Epithelial cell of proximal tubule (primary cell): ENCODE measurements around the gene HHLA2. TPM values are rescaled to one million over a fixed set of nuclear protein-coding genes. Genes with fewer than 3 reads are reported as not detected.

Source experiments
- DNase-seq: peaks from one replicate; pipeline ENCODE4 v3.0.0-alpha.2; 2011; ENCODE audit warnings: low read depth
- H3K4me3 ChIP-seq: 2 replicates; pipeline ENCODE4 v1.5.1; 2011; ENCODE audit warnings: low read depth, mild to moderate bottlenecking, low read length
- total RNA-seq: library from RNA; depleted of rRNA; stranded (reverse); fragments of >200 nt; gene quantifications from 2 replicates; pipeline ENCODE4 v1.2.3, GENCODE V29; 2015
- TF ChIP-seq, protein P1 (sequence below): conservative IDR thresholded peaks from 2 replicates; pipeline ENCODE4 v1.5.1; 2012; ENCODE audit warnings: low read depth, mild to moderate bottlenecking, low read length

The HHLA2 gene
- total RNA-seq, 1 donor from 2014 or later: 0.23 TPM

DNA sequence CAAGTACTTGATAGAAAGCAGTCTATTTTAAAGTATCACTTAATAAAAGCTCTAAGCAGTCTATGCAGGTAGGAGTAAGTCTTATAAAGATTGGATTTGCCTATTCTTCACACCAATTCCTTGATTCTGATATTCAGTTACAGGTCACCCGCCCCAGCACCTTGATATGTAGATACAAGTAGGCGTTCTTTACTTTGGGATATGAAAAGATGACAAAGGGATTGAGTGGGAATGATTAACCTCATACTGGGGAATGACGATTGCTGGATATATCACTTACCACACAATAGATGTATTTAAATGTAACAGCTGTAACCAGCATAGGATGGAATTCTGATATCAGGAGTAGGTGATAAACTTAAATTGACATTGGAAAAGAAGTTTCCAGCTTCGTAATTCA, 47.1 kb downstream of the HHLA2 start:
- TF ChIP-seq, protein P1, sequence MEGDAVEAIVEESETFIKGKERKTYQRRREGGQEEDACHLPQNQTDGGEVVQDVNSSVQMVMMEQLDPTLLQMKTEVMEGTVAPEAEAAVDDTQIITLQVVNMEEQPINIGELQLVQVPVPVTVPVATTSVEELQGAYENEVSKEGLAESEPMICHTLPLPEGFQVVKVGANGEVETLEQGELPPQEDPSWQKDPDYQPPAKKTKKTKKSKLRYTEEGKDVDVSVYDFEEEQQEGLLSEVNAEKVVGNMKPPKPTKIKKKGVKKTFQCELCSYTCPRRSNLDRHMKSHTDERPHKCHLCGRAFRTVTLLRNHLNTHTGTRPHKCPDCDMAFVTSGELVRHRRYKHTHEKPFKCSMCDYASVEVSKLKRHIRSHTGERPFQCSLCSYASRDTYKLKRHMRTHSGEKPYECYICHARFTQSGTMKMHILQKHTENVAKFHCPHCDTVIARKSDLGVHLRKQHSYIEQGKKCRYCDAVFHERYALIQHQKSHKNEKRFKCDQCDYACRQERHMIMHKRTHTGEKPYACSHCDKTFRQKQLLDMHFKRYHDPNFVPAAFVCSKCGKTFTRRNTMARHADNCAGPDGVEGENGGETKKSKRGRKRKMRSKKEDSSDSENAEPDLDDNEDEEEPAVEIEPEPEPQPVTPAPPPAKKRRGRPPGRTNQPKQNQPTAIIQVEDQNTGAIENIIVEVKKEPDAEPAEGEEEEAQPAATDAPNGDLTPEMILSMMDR: no peak
- no peak for DNase-seq
- H3K4me3 ChIP-seq: no peak overlapping the region

DNA sequence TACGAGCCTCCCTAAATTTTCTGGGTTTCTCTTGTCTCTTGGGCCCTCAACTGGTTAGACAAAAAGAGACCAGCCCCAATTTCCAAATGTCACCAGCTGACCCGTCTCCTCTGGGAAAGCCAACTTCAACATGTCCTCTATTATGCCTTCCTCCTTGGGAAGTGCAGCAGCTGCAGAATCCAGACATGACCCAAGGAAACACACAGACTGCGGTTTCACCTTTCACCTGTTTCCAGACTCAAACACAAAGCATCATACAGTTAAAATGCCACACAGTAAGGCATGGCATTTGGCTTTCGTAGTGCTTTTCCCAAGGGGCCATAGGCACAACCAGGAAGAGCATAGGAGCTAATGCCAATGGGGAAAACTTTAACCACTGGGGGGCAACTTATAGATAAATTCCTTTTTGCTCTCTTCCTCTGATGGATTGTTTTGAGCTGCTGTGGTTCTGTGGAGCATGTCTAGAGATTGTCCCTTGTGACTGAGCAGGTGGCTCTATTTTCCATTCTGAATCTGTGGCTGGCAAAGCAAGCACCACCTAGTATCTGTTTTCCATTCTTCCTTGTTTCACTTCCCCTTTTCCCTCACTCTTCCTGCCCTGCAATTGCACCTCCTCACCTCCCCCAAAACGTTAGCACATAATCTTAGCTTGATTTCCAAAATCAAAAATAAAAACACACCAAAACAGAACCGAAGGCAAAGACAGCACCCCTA, 49.3 kb downstream of the HHLA2 start:
- TF ChIP-seq, protein P1: peak; percentile 6
- no peak for DNase-seq
- H3K4me3 ChIP-seq: no peak overlapping the region

DNA sequence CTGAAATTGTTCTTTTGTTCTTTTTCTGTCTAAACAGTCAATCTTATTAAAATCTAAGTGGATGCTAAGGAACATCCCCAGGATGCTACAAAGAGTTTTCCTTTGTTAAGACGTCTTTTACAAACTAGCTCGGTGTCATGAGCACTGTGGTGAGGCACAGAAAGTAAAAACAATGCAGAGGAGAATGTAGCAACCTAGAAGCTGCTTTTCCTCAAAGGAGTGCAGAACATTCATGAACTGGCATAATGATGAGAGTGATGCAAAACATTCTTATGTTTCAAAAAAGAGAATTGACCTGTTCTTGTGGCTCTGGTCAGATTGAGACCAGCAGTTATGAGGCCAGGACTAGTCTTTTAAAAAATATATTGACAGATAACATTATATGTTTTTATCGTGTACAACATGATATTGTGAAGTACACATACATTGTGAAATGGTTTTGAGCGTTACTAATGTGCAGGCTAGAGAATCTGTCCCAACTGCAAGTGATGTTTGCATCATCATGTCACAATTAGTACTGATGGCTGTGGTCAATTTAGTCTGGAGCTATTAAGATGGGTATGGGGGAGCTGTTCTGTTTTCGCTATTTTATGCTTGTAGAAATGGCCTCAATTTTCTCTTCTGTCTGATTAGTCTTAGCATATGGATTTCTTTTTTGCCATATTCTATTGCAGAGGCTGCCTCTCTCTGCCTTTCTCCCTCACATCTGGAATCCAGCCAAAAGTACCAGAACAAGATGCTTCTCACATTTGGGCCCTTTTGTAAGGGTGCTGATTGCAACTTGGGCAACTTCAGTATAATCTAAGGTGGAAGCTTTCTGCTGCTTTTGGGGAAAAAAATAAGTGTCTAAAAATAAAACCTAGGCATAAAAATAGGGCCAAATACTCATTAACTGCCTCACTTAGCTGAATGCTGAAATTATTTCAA, 50.2 kb downstream of the HHLA2 start:
- no peak for DNase-seq
- TF ChIP-seq, protein P1: no peak
- H3K4me3 ChIP-seq: no peak overlapping the region

DNA sequence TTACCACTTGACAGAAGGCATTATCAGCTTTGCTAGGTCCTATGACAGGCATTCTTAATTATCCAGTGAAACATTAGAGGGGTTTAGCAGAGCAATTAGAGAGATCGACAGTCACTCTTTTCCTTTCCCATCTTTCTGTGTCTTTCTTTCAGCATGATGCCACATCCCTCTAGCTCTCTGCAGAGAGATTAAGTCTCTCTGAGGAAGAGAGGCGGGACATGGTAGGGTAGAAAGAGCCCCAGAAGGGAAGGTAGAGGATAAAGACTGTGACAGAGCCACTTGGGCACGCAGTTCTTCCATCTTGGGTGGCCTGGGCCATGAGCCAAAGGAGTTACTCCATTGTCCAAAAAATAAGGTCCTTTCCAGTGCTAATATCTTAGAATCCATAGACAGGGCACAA, 55.8 kb downstream of the HHLA2 start:
- H3K4me3 ChIP-seq: no peak overlapping the region
- no peak for DNase-seq
- TF ChIP-seq, protein P1: no peak

DNA sequence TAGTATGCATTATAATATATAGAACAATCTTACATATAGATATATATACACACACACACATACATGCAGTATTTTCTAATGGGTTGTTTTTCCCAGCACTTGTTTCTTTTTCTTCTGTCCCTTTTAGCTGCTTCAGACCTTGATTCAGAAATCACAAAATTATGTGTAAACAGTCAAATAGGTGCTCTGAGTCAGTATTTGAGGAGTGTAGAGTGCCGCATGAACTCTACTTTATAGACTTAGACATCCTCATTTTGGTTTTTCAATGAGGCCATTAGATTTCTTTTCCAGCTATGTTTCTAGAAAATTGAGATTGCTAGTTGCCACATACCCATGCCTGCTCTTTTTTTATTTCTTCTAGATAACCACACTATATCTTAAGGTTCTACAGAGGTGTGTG, 58.2 kb downstream of the HHLA2 start:
- no peak for DNase-seq
- TF ChIP-seq, protein P1: no peak
- H3K4me3 ChIP-seq: no peak overlapping the region

DNA sequence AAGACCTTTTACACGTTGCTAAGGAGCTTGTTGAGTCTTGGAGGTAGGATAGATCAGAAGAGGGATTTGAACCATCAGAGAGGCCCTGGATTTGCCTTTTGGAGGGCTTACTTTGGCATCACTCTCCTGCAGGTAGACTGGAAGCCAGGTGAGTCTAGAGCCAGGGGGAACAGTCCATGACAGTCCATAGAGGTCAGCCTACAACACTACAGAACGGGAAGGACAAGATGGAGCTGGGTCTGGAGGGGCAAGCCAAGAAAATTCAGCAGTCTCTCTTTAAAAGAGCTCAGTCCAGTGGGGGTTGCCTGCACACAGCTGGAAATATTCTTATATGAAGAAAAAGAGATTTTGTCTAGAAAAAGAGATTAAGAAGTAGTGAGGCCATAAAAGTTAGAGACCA, 60.7 kb downstream of the HHLA2 start:
- no peak for DNase-seq
- TF ChIP-seq, protein P1: no peak
- H3K4me3 ChIP-seq: no peak overlapping the region
